Stimulated activated CD4-positive, alpha-beta T cell treated with anti-CD3 and anti-CD28 coated beads, Interleukin-12 subunit alpha, Interleukin-12 subunit beta, amount 100 ng/mL, for 24 hours (primary cell): Measurements from ENCODE around the gene CACNG6.
A peak's percentile ranks its signal among the peaks of the same experiment; 100 is the strongest.

Source experiments
- DNase-seq, 2 experiments: peaks; one replicate each; pipeline ENCODE4 v3.0.0-alpha.2; 2020; ENCODE audit warnings: low read depth in 2 of 2

CACNG6 gene

DNA sequence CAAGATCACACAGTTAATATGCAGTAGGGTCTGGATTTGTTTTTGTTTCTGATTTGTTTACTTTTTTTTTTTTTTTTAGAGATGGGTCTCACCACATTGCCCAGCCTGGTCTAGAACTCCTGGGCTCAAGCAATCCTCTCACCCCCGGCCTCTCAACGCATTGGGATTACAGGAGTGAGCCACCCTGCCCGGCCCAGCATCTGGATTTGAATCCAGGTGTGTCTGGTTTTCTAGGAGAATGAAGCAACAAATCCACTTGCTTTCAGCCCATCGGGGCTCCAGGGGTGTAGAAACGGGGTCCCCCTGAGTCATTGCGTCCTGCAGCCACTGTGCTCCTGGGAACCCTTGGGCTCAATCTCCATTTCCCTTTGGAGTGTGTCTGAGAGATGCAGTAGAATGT lies 22.1 kb upstream of the CACNG6 start:
- DNase-seq, result no peak

DNA sequence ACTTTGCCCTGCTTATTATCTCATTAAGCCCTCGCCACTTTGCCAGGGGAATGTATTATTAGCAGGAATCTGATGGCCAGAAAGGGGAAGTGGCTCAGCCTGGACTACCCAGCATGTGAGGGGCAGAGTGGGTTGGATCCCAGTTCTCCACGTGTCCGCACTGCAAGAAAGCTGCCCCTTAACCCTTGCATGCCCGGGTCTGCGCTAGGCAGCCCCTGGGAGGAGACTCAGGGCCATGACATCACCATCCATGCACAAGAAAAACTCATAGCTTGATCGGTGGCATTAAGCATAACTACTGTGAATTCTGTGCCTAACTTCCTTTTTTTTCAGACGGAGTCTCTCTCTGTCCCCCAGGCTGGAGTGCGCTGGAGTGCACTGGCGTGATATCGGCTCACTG lies 19.8 kb upstream of the CACNG6 start:
- DNase-seq, result no peak

DNA sequence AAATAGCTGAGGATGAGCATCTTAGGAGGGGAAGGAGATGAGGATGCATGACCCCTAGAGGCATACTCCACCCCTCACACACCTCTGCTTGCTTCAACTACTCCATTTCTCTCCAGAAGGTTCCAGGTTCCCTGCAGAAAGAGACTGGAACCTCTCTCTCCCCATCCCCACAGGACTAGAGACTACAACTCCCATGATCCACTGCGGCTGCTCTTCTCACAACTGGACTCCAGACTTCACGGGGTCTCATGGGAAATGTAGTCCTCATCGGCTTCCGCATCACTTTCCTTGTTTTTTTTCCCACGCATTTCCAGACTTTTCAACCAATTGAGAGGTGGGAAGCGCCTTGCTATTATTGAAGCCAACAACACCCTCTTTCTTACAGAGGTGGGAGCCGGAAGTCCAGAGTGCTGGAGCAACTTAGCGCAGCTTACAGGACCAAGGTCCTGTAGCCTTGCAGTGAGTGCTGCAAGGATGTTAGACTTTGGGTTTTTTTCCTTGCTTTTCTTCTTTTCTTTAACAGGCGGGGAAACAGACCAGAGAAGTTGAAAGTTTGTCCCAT lies 13.9 kb upstream of the CACNG6 start:
- peak; percentile 33 to 59 for DNase-seq

DNA sequence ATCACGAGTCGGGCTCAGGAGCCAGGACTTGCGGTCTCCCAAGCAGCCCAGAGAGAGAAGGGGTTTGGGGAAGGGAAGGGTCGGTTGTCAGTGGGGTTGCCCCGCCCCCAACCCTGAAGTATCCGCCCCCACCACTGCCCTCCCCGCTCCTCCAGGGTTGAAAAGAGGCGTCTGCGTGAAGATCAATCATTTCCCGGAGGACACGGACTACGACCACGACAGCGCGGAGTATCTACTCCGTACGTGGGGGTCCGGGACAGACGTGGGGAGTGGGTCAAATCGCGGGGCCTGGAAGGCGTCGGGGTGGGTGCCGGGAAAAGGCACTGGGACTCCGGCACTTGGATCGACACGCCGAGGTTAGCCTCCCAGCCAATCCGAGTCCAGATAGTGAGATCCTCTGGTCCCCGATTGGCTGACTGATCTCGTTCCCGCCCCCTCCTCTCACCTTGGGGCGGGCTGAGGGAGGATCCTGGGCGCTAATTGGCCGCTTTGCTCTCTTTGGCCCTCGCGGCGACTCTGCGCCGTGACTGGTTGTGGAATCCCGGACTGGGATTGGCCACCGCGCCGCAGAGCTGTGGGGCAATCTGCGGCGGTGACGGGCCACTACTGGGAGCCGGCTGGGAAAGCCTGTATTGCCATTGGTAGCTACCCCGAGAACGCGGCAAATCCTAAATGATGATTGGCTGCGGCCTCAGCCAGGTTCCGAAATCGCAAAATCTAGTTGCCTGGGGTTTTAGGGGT lies 13.3 kb upstream of the CACNG6 start:
- DNase-seq, result peak in 1 of 2 experiments; percentile 20

DNA sequence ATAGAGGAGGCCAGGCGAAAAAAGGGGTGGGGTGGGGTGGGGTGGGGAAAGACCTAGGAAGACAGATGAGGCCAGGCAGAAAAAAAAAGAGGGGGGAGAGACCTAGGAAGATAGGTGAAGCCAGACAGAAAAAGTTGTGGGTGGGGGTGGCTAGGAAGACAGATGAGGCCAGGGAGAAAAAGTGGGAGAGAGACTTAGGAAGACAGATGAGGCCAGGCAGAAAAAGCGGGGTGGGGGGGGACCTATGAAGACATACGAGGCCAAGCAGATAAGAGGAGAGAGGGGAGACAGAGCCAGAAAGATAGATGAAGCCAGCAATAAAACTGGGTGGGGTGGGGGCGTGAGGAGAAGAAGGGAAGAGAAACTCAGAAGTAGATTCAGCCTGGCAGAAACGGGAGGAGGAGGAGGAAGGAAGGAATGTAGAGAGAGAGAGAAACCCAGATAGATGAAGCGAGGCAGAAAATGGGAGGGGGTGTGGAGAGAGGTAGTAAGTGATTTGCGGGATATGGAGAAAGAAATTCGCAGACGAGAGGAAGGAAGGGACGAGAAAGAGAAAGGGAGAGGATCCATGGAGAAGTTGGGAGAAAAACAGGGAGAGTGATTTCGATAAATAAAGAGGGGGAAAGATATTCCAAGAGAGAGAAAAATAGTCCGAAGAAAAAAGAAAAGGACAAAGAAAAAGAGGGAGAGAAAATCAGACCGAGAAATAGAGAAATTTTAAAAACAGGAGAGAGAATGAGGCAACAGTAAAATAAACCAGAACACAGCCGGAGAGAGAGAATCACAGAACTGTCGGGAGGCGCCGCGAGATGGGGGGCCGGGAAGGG lies 12.2 kb upstream of the CACNG6 start:
- no peak for DNase-seq

DNA sequence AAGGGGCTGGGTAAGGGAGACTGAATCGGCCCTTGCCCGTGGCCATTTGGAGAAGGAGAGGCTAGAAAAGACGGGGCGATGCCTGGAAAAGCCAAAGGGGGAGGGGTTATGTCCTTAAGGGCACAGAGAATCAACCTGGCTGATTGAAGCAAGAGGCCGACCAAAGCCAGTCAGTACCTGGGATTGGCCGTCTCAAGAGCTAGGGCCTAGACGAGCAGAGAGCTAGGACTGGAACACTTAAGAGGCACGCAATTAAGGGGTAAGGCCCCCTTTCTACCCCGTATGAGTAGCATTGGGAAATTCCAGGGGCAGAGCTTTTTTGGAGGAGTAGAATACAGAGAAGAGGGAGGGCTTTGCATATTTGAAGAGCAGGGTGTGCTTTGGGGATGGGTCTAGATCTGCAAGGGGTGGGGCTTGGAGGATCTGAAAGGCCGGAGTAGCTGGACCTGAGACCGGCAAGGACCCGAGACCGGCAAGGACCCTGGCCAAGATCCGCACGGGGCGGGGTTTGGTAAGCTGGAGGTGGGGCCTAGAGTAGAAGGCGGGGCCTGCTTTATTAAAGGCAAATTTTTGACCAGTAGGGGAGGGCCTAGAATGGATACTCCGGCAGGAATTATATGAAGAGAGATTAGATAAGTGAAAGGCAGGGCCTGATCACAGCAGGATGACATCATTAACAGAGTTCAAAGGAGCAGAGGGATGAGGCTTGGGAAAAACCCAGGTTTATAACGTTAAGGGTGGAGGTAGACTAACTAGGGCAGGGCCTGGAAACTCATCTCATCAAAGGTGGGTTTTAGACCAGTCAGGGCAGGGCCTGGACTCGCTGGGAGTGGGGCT lies 10.7 kb upstream of the CACNG6 start:
- DNase-seq, result no peak

DNA sequence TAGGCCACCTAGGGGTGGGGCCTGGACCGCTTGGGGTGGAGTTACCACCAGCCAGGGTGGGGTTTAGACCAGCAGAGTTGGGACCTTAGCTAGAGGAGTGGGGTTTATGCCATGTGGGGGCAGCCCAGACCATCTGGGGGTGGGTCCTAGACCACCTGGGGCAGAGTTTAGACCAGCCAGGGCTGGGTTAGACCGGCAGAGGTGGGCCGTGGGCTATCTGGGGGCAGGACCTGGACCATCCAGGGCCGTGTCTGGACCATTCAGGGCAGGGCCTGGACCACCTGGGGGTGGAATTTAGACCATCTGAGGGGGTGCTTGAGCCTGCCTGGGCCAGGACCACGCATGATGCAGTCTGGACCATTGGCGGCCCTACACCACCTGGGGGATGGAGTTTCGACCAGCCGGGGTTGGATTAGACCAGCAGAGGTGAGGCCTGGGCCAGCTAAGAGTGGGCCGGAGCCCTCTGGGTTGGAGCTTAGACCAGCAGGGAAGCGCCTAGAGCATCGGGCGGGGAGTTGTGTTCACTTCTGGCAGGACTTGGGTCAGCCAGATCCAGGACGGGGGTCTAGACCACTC lies 10.0 kb upstream of the CACNG6 start:
- no peak for DNase-seq

DNA sequence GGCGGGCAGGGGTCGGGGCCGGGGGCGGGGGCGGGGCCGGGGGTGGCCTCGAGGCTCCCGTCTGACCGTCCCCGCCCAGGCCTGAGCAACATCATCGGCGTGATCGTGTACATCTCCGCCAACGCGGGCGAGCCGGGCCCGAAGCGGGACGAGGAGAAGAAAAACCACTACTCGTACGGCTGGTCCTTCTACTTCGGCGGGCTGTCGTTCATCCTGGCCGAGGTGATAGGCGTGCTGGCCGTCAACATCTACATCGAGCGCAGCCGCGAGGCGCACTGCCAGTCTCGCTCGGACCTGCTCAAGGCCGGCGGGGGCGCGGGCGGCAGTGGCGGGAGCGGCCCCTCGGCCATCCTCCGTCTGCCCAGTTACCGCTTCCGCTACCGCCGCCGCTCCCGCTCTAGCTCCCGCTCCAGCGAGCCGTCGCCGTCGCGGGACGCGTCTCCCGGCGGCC lies 9.4 kb upstream of the CACNG6 start:
- no peak for DNase-seq

DNA sequence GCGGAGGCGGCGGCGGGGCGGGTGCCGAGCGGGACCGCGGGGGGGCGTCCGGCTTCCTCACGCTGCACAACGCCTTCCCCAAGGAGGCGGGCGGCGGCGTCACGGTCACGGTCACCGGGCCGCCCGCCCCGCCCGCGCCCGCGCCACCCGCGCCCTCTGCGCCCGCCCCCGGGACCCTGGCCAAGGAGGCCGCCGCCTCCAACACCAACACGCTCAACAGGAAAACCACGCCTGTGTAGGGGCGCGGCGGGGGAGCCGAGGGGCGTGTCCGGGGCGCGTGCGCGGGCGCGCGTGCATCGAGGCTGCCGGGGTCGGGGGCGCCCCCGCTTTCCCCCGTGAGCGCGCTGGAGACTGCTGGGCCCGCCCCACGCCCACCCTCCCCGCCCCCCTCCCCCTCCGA lies 8.8 kb upstream of the CACNG6 start:
- DNase-seq, result no peak

DNA sequence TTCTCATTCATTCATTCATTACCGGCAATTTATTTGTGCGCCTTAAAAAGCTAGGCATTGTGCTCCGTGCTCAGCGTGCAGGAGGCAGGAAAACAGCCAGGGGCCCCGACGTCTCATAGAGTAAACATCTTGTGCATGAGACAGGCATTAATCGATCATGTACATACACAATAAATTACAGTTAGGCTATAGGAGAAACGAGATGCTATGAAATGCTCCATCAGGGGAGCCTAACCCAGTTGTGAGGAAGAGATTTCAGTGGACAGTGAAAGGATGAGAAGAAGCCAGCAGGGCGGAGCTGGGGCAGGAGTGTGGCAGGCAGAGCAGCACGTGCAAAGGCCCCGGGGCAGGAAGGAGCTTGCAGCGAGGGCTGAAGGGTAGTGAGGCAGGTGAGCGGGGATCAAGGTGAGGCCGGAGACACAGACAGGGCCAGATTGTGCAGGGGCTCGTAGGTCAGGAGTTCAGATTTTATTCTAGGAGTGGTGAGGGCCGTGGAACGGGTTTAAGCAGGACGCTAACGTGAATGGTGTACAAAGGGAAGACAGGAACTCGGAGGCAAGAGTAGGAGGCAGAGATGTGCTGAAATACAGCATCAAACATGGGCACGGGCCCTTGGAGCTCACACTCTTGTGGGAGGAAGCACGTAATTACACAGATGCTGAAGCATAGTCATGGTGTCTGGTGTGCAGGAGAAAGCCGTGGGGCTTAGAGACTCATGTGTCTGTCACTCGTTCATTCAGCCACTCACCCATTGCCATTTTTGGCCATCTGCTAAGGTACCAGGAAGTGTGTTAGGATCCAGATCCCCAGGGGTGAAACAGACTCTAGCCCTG lies 7.8 kb upstream of the CACNG6 start:
- DNase-seq, result no peak

DNA sequence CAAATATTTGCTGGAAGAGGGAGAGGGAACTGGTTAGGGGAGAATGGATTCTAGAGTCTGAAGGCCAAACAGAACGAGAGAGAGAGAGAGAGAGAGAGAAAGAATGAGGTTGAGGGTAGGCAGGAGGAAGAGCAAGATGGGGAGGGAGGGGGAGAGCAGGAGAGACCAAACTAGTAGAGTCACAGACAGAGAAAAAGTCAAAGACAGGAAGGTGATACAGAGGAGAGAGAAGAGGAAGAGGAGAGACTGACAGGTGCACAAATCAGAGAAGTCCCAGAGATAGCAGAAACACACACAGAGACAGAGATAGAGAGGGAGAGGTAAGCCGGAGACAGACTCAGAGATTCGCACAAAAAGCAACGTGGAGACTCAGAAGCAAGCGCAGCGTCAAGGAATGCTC lies 5.6 kb upstream of the CACNG6 start:
- DNase-seq, result no peak

DNA sequence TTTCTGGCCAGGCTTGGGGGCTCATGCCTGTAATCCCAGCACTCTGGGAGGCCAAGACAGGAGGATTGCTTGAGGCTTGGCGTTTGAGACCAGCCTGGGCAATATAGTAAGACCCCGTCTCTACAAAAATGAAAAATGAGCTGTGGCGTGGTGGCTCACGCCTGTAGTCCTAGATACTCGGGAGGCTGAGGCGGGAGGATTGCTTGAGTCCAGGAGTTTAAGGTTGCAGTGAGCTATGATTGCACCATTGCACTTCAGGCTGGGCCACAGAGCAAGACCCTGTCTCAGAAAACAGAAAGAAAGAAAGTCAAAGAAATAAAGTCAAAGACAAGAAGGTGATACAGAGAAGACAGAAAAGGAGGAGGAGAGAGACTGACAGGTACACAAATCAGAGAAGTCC lies 2.5 kb upstream of the CACNG6 start:
- DNase-seq, result no peak

DNA sequence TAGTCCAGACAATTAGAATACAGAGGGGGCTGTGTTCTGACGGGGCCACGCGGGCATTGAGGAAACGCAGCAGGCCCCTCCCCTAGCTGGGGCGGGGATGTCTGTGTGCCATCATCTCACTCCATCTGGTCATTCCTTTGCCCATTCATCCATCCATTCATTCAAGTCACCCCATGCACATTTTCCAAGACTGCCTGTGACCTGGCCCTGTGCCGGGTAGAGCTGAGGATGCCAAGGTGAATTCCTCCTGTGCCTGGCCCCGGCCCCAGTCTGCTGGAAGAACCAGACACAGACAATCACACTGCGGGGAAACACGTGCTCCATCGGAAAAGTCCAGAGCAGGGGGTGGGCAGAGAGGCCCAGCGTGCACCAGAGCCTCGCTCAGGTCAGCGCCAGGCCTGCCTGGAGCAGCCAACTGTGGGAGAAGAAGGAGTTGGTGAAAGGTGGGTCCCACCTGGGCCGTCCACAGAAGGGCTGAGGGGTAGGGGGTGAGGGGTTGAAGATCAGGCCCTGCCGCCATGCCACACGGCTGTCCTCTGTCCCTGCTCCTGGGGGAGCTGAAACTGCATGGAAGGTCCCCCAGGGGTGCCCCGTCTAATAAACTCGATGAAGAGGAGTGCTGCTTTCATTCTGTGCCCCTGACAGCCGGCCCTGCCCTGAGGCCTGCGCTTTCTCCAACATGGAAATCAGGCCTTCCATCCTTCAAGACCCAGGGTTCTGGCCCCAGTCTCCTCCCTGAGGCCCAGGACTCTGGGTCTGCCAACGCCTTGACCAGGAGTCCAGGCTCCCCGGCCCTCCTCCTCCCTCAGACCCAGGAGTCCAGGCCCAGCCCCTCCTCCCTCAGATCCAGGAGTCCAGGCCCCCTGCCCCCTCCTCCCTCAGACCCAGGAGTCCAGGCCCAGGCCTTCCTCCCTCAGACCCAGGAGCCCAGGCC lies 1.6 kb upstream of the CACNG6 start:
- no peak for DNase-seq

DNA sequence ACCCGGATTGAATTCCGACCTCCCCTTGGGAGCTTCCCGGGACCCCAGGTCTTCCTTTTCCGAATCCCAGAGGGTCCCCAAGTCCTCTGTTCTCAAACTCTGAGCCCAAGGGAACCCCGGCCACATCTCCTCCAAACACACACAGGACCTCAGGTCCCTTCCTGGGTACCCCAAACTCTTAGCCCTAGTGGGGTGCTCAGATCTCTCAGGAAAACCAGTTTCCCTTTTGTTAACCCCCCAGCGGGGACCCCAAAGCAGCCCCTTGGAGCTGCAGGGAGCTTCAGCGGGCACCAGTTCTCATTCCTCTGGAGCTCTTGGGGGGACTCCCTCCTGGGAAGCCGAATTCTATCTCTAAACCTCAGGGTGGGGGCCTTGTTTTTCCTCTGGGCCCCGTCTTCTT lies 774 bp downstream of the CACNG6 start:
- no peak for DNase-seq

DNA sequence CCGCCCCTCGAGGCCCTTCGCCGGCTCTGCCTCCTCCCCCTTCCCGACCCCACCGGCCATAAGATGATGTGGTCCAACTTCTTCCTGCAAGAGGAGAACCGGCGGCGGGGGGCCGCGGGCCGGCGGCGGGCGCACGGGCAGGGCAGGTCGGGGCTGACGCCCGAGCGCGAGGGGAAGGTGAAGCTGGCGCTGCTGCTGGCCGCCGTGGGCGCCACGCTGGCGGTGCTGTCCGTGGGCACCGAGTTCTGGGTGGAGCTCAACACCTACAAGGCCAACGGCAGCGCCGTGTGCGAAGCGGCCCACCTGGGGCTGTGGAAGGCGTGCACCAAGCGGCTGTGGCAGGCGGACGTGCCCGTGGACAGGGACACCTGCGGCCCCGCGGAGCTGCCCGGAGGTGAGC lies 1.4 kb downstream of the CACNG6 start:
- DNase-seq, result no peak

DNA sequence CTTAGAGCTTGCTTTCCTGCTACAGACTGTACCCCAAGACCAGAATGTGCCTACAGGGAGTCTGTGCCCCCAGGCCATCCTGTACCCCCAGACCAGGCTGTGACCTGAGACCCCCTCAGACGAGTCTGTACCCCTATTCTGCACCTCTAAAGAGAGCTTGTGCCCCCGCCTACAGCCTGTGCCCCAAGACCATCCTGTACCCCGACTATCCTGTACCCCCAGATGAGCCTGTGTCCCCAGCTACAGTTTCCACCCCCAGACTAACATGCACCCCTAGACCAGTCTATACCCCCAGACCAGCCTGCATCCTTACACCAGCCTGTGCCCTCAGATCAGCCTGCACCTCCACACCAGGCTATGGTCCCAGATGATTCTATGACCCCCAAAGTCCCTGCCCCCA lies 2.0 kb downstream of the CACNG6 start:
- no peak for DNase-seq

DNA sequence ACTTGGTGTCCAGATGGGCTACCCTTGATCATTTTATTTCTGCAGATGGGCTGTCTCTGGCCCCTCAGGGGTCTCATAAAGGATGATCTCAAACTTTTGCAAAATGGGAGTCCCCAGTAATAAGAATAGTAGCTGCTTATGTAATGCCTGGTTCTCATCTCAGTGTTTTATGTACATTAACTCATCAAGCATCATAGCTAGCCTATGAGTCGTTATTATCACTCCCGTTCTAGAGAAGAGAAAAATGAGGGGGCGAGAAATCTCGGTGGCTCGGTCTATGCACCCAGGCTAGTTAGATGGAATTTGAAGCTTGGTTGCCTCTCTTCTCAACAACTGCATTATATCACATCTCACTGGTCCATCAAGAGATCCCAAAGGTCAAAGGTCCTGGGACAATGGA lies 3.4 kb downstream of the CACNG6 start:
- no peak for DNase-seq

DNA sequence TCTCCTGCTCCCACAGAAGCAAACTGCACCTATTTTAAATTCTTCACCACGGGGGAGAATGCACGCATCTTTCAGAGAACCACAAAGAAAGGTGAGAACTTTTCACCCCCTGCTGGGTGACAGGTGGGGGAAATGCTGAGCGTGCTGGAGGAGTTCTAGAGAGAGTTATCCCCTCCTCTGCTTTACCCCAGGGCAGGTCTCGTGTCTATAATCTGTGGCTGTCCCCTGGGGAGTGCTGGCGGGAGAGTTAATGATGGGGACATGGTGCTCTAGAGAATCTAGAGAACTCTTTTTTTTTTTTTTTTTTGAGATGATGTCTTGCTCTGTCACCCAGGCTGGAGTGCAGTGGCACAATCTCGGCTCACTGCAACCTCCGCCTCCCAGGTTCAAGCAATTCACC lies 6.8 kb downstream of the CACNG6 start:
- no peak for DNase-seq

DNA sequence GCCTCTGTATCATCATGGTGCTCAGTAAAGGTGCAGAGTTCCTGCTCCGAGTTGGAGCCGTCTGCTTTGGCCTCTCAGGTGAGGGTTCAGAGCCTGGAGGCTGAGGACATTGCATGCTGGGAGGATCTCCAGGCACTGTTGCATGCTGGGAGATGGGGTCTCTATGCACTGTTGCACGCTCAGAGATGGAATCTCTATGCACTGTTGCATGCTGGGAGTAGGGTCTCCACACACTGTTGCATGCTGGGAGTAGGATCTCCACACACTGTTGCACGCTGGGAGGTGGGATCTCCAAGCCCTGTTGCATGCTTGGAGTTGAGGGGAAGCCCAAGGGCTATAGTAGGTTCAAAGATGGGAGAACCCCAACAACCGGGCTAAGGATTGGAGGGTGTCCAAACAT lies 8.3 kb downstream of the CACNG6 start:
- DNase-seq, result no peak

DNA sequence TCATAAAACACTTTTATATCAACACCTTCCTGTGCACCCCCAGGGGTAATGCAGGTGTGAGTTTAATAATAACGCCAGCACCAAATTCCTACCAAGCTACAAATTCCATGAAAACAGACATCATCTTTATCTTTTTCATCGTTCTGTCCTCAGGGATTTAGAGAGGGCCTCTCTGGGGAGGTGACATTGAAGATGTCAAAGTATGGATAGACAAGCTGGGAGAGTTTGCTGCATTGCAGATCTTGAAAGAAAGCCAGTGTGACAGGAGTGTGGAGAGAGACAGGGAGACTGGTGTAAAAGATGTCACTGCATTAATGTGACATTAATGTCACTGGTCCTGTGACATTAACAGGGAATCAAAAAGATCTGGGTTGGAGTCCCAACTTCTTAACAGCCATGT lies 10.1 kb downstream of the CACNG6 start:
- no peak for DNase-seq
